WERI-Rb-1 (cell line): ENCODE measurements around the gene TTLL5.

Source experiments
- DNase-seq: peaks from one replicate; pipeline ENCODE4 v3.0.0-alpha.2; 2020
- H3K27ac ChIP-seq: fragments of 250-450 bp; sonication (Bioruptor Pico); 2 replicates; pipeline ENCODE4 v1.5.1; 2020; ENCODE audit warnings: mild to moderate bottlenecking, moderate library complexity
- H3K27me3 ChIP-seq: fragments of 250-450 bp; sonication (Bioruptor Pico); 2 replicates; pipeline ENCODE4 v1.5.1; 2021; ENCODE audit warnings: mild to moderate bottlenecking, low read depth, moderate library complexity; ENCODE audit not compliant: insufficient read depth, severe bottlenecking
- H3K36me3 ChIP-seq: fragments of 250-450 bp; sonication (Bioruptor Pico); 2 replicates; pipeline ENCODE4 v1.5.1; 2020; ENCODE audit warnings: mild to moderate bottlenecking, moderate library complexity
- H3K4me3 ChIP-seq: 2 replicates; pipeline ENCODE4 v1.5.1; 2011; ENCODE audit warnings: low read depth, mild to moderate bottlenecking, control low read depth, low read length
- H3K9me3 ChIP-seq: fragments of 250-450 bp; sonication (Bioruptor Pico); 2 replicates; pipeline ENCODE4 v1.5.1; 2021; ENCODE audit warnings: mild to moderate bottlenecking, moderate library complexity; ENCODE audit not compliant: severe bottlenecking
- TF ChIP-seq, protein P1 (sequence below): IDR thresholded peaks from 2 replicates; pipeline ENCODE4 v1.5.1; 2011; ENCODE audit warnings: low read depth, mild to moderate bottlenecking, control low read depth, inconsistent platforms, low read length

The TTLL5 gene

GRCh38 chr14:75727124-75727523, 66.1 kb downstream of the TTLL5 start:
- TF ChIP-seq, protein P1, sequence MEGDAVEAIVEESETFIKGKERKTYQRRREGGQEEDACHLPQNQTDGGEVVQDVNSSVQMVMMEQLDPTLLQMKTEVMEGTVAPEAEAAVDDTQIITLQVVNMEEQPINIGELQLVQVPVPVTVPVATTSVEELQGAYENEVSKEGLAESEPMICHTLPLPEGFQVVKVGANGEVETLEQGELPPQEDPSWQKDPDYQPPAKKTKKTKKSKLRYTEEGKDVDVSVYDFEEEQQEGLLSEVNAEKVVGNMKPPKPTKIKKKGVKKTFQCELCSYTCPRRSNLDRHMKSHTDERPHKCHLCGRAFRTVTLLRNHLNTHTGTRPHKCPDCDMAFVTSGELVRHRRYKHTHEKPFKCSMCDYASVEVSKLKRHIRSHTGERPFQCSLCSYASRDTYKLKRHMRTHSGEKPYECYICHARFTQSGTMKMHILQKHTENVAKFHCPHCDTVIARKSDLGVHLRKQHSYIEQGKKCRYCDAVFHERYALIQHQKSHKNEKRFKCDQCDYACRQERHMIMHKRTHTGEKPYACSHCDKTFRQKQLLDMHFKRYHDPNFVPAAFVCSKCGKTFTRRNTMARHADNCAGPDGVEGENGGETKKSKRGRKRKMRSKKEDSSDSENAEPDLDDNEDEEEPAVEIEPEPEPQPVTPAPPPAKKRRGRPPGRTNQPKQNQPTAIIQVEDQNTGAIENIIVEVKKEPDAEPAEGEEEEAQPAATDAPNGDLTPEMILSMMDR, result no peak

GRCh38 chr14:75732888-75733287, 71.8 kb downstream of the TTLL5 start:
- peaks cover 21% of the 10 kb centered on the region for H3K36me3 ChIP-seq
- no peak for DNase-seq
- no peaks in the 10 kb centered on the region for H3K27me3 ChIP-seq
- TF ChIP-seq, protein P1, result no peak
- no peak overlapping the region for H3K4me3 ChIP-seq
- no peaks in the 10 kb centered on the region for H3K9me3 ChIP-seq
- no peak overlapping the region for H3K27ac ChIP-seq

More at GRCh38 chr14:75727124-75727523, 66.1 kb downstream of the TTLL5 start:
- no peaks in the 10 kb centered on the region for H3K27me3 ChIP-seq
- peaks cover 24% of the 10 kb centered on the region for H3K36me3 ChIP-seq
- no peak for DNase-seq
- no peak overlapping the region for H3K27ac ChIP-seq
- H3K4me3 ChIP-seq, result no peak overlapping the region
- H3K9me3 ChIP-seq, result peaks cover 3% of the 10 kb centered on the region

DNA sequence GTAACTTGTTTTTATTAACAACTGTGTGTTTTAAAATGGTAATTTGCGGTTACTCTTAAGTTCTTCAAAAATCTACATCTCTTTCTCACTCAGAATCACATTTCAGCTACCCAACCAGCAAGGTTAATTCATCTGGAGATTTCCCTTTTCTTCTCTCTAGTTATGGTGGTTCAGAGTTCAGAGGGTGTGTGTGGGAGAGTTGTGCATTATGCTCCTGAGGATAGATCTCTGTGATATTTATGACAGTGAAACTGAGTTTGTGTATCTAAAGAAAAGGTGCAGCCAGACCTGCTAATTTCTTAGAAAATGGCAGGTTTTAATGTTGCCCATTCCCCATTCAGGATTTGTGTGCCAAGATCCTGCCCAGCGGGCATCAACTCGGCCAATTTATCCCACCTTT, 73.8 kb downstream of the TTLL5 start:
- H3K36me3 ChIP-seq, result peaks cover 19% of the 10 kb centered on the region
- DNase-seq, result no peak
- TF ChIP-seq, protein P1, result no peak
- no peaks in the 10 kb centered on the region for H3K9me3 ChIP-seq
- no peaks in the 10 kb centered on the region for H3K27me3 ChIP-seq
- H3K27ac ChIP-seq, result no peak overlapping the region
- H3K4me3 ChIP-seq, result no peak overlapping the region

GRCh38 chr14:75736845-75737485, 75.9 kb downstream of the TTLL5 start:
- TF ChIP-seq, protein P1, result no peak
- no peak for DNase-seq
- H3K36me3 ChIP-seq, result peaks cover 19% of the 10 kb centered on the region
- no peaks in the 10 kb centered on the region for H3K9me3 ChIP-seq
- no peak overlapping the region for H3K4me3 ChIP-seq
- H3K27me3 ChIP-seq, result no peaks in the 10 kb centered on the region
- H3K27ac ChIP-seq, result no peak overlapping the region

- H3K36me3 ChIP-seq, result peaks cover 12% of the 10 kb centered on the region
- no peak overlapping the region for H3K27ac ChIP-seq
- TF ChIP-seq, protein P1, result no peak
- no peaks in the 10 kb centered on the region for H3K27me3 ChIP-seq
- H3K4me3 ChIP-seq, result no peak overlapping the region
- H3K9me3 ChIP-seq, result no peaks in the 10 kb centered on the region
- DNase-seq, result no peak
These were observed 77.1 kb downstream of the TTLL5 start for GRCh38 chr14:75738192-75738591.

- Histone ChIP-seq H3K4me3 (no peak overlapping the region), H3K27me3 (no peaks in the 10 kb centered on the region), H3K36me3 (peaks cover 29% of the 10 kb centered on the region), H3K27ac (no peak overlapping the region), H3K9me3 (no peaks in the 10 kb centered on the region)
- no peak for DNase-seq
- TF ChIP-seq, protein P1, result no peak
These were observed 81.8 kb downstream of the TTLL5 start for GRCh38 chr14:75742867-75743266.
